ENCODE data around the gene RGP1.

The RGP1 gene

GRCh38 chr9:35748858-35749514 is at the start of gene RGP1, which contains the start of gene GBA2:
Gene RGP1 (plus strand): TSS chr9:35749287. CDS start chr9:35749756, 469 bp downstream.
Gene GBA2 (minus strand): TSS chr9:35749228. CDS start chr9:35748704, 524 bp downstream.
- peak; percentile 9 for DNase-seq

DNA sequence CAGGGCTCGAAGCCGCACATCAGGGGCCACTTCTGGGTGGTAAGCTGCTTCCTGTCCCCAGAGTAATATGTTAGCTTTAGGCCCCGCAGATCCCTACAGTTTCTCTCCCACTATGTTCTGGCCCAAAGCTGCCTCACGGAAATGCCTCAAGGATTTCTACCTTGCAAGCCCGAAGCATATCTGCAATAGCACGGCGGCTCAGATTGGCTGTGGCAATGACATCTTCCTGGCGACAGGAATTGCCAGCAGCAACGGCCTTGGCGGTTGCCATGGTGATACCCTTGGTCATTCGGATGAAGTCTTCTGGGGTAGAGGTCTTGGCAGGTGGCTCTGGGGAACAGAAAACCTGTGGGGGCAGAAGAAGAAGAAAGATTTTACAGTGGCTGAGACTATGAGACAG is 49.1 kb upstream of the RGP1 start:
- no peak for DNase-seq

GRCh38 chr9:35700942-35701341 is 48.1 kb upstream of the RGP1 start:
- no peak for DNase-seq

GRCh38 chr9:35702696-35703095 is 46.4 kb upstream of the RGP1 start:
- DNase-seq, result no peak

GRCh38 chr9:35703906-35704672 is 45.0 kb upstream of the RGP1 start:
- DNase-seq, result no peak

DNA sequence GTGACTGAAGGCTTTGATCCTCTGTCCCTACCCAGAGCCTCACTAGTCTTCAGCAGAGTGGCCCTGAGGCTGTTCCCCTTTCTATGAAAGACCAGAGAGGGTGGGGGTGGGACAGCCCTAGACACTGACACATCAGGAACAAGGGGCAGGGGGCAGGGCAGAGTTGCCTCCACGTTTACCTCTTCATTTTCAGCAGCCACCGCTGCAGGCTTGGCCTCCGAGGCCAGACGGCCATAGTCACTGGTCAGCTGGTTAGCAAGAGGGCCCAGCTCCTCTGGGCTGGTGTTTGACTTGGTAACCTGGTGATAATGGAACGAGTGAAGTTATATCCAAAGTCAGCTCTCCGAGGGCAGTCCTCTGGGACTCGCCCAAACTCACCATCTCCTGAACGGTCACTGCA is 43.7 kb upstream of the RGP1 start:
- DNase-seq, result no peak

DNA sequence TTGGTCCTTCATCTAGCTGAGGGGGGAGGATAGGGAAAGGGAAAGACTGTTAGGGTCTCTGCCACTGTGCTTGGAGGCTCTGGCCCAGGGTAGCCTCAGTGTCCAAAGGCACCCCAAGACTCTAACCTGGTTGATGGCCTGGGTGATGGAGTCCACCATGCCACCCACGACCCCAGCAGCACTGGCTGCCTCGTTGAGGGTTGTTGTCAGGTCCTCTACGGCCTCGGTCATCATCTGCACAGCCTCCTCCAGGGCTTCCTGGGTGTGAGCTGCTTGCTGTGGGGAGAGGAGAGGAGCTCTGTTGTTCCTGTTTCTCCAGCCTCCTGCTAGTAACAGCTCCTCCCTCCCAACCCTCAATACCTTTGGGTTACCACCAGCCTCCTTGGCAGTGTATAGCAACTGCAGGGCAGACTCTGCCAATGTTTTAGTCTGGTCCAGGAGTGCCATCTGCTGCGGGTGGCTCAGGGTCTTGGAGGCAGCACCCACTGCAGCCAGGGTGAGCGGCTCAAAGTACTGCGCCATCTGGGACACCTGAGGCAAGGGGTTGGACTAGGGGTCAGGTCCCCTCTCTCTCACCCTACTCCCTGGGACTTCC is 43.2 kb upstream of the RGP1 start:
- DNase-seq, result no peak

DNA sequence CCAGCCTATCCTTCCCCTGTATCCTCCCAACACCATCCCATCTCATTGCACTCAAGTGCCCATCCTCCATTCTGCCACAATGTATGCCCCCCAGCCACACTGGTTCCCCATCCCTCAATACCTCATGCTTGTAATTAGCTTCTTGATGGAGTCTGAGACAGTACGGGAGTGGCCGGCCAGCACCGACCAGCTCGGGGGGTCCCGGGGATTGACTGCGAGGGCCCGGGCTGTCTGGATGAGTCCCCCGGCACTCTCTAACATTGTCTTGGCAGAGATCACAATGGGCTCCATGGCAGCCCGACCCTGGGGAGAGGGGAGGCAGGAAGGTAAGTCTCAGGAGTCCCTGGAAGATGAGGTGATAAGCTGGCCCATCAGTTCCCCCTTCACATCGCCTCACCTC is 42.1 kb upstream of the RGP1 start:
- no peak for DNase-seq

GRCh38 chr9:35708146-35708545 is 40.9 kb upstream of the RGP1 start:
- DNase-seq, result no peak

DNA sequence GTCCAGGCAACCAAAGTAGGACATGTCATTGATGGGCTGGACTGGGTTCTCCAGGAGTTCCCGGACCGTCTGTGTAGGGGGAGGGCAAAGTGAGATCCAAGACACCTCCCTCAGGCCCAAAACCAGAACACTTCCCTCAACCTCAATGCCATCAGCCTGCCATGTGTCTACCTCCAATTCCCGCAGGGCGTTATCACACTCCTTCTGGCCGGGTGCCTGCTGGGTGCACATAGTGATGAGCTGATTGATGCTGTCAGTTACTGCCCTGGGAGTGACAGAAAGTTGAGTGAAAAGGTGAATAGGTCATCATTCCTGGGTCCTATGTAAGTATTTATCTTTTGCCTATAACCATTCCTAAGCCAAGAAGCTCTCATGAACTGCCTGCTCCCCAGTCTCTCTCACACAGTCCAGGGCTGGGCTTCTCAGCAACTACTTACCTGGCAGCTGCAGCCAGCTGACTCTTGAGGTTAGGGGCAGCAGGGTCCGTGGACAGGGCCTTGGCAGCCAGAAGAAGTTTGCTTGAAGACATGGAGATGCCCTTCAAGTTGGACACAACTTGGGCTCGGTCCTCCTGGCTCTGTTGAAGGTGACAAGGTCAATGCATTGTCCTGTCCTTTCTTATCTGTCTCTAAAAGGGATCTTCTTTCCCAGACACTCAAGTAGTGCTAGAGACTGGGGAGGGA is 38.1 kb upstream of the RGP1 start:
- DNase-seq, result no peak

DNA sequence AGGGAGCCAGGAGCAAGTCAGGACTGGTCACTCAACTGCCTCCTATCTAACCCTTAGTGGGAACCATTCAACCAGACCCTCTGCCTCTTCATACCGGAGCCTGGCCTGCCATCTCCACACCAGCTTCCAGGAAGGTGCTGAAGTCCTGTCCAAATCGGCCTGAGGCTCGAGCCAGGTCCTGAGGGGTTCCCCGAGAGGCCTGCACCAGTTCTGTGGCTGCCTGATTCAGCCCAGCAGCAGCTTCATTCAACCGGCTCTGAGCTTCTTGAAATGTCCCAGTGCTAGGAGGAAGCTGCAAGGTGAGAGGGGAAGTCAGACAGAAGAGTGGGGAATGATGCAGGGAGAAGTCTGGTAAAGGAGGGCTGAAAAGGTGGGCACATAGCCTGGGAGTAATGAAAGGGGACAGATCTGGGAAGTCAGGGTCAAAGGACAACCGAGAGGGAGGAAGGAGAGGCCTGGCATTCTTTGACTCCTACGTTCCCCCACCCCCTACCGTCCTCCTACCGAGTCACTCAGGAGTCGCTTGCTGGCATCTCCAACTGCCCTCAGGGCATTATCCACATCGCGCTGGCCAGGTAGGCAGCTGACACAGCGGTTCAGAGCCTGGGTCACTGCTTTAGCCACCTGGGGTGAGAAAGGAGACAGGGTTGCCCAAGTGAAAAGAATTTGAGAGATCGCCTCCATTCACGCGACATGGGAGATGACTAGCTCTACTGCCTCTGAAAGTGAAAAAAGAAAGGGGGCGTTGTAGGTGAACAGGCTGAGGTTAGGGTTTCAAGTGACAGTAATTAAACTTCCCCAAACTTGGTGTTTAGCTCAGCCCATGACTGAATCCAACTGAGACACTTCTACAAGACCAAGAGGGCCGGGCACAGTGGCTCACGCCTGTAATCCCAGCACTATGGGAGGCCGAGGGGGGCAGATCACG is 37.3 kb upstream of the RGP1 start:
- DNase-seq, result no peak

- DNase-seq, result no peak
These were observed 36.2 kb upstream of the RGP1 start for GRCh38 chr9:35712762-35713400.

DNA sequence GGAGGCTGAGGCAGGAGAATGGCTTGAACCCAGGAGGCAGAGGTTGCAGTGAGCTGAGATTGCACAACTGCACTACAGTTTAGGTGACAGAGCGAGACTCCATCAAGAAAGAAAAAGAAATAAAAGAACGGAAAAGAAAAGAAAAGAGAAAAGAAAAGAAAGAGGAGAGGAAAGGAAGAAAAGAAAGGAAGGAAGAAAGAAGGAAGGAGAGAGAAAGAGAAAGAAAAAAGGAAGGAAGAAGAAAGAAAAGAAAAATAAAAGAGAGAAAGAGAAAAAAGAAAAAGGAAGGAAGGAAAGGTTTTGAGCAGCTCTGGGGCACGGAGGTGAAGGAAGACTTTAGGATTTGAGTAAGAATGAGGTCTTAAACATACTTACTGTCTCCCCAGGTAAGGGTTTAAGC is 35.5 kb upstream of the RGP1 start:
- no peak for DNase-seq

GRCh38 chr9:35714123-35714522 is 35.0 kb upstream of the RGP1 start:
- no peak for DNase-seq

GRCh38 chr9:35714579-35715252 is 34.4 kb upstream of the RGP1 start:
- no peak for DNase-seq

GRCh38 chr9:35716230-35716629 is 32.9 kb upstream of the RGP1 start:
- DNase-seq, result no peak

GRCh38 chr9:35717132-35717870 is 31.8 kb upstream of the RGP1 start:
- no peak for DNase-seq

GRCh38 chr9:35718721-35719511 is 30.2 kb upstream of the RGP1 start:
- no peak for DNase-seq

DNA sequence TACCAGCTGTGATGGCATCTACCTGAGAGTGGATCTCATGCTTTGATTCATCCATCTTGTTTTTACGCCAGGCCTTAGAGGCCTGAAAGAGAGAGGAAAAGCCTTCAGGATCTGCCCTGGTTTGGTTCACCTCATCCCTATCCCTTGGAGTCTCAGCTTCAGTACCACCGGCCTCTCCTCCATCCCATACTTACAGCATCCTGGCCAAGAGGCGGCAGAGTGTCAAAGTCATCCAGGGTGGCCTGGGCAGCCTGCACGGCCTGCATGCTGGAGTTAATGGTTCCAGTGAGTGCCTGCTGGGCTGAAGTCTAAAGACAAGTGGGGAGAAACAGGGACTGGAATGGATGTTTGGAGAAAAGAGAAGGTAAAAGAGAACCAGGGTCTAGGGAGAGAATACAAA is 29.5 kb upstream of the RGP1 start:
- no peak for DNase-seq

DNA sequence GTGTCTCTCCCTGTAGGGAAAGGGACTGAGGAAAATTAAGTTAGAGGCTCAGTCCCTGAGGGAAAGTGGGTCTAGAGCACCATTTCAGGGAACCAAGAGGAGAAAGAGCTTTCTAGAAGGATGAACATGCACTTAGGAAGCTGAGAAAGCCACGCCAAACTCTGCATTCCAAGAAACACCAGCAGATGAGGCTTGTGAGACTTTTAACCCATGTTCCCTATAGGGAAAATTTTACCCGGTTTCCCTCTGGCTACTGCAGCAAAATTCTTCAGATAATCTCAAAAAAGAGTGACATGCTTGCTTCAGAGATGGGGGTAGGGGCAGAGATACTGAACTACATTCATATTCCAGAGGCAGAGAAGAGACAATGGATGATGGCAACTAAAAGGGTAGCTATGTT is 25.7 kb upstream of the RGP1 start:
- no peak for DNase-seq

All from NCI-H1694 treated with DMSO at 0.1 percent for 48 hours (cell line).